Measurements from ENCODE around the gene CUL3. TPM values are rescaled to one million over a fixed set of nuclear protein-coding genes. Genes with fewer than 3 reads are reported as not detected.
"Not testable (repeated sequence)": the region's sequence is repeated elsewhere in the genome, so short reads cannot be mapped to it uniquely, and the experiment has no call there.

The CUL3 gene
- total and polyA plus RNA-seq, 8 donors: 6.1 to 155 (median 53.2) TPM

DNA sequence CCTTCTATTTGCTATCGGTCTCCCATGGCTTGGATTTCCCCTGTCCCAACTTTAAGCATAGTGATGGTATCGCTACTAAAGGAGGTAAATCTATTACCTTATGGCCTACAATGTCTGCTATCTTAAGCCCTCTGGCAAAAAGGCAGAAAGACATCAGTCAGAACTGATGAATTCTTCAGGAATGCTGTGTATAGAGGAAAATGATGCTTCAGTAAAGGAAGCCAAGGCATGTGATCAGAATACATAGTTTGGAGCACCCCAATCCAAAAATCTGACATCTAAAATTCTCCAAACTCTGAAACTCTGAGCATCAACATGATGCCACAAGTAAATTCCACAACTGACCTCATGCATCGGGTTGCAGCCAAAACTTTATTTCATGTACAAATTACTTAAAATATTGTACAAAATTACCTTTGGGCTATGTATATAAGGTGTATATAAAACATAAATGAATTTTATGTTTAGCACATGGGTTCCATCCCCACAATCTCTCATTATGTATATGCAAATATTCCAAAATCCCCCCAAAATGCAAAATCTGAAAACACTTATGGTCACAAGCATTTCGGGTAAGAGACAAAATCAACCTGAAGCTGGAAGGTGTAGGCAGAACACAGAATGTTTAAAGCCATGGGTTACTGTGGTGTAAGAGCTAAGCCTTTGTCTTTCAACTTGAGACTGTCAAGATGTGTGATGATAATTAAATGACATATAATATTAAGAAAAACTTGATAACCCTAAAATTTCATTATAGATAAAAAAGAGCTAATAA is 66.2 kb downstream of the CUL3 start:
- no peak overlapping the region for H3K27ac ChIP-seq
- peaks cover 18 to 88% (median 45%) of the 10 kb centered on the region in 4 donors for H3K4me1 ChIP-seq

DNA sequence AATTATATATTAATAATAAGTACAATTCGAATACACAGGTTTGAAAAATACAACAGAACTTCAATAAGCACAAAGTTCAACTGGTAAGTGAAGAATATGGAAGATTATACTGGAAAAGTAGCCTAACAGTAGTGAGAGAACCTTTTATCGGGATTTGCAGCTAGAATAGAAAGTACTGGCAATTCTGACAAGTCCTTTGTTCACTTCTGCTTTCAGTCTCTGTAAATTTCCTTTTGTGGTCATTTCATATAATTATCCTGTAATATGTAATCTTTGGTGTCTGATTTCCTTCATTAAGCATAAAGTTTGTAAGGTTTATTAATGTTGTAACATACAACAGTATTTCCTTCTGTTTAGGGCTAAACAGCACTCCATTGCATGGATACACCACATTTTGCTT is 67.2 kb downstream of the CUL3 start:
- Histone ChIP-seq H3K4me1 (peaks cover 13 to 85% (median 41%) of the 10 kb centered on the region in 4 donors), H3K27ac (no peak overlapping the region), H3K9me3 (no peaks in the 10 kb centered on the region), H3K36me3 (peaks cover 0 to 5% (median 2%) of the 10 kb centered on the region in 4 donors), H3K4me3 (no peak overlapping the region), H3K27me3 (no peaks in the 10 kb centered on the region)
- WGBS, 5 donors: 83 to 90% (median 85%) methylated on average over 2 of the region's 2 CpGs
- no peak for TF ChIP-seq POLR2AphosphoS5 (IDR thresholded peaks at IDR 0.05)
- TF ChIP-seq, protein P1, sequence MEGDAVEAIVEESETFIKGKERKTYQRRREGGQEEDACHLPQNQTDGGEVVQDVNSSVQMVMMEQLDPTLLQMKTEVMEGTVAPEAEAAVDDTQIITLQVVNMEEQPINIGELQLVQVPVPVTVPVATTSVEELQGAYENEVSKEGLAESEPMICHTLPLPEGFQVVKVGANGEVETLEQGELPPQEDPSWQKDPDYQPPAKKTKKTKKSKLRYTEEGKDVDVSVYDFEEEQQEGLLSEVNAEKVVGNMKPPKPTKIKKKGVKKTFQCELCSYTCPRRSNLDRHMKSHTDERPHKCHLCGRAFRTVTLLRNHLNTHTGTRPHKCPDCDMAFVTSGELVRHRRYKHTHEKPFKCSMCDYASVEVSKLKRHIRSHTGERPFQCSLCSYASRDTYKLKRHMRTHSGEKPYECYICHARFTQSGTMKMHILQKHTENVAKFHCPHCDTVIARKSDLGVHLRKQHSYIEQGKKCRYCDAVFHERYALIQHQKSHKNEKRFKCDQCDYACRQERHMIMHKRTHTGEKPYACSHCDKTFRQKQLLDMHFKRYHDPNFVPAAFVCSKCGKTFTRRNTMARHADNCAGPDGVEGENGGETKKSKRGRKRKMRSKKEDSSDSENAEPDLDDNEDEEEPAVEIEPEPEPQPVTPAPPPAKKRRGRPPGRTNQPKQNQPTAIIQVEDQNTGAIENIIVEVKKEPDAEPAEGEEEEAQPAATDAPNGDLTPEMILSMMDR (IDR thresholded peaks at IDR 0.05): no peak
- no peak for DNase-seq
- intact Hi-C loops (cut with DNase I; ENCODE audit: low total_unique reads): no loop called here

More for the DNA sequence above, 66.2 kb downstream of the CUL3 start:
- H3K4me3 ChIP-seq: no peak overlapping the region
- TF ChIP-seq POLR2AphosphoS5 (IDR thresholded peaks at IDR 0.05): no peak
- TF ChIP-seq, protein P1 (IDR thresholded peaks at IDR 0.05): no peak
- TF ChIP-seq POLR2A (IDR thresholded peaks at IDR 0.05): no peak
- no peak for TF ChIP-seq EP300 (IDR thresholded peaks at IDR 0.05)
- 84 to 95% (median 89%) methylated on average over 4 of the region's 4 CpGs for WGBS, 5 donors
- intact Hi-C loops (cut with DNase I; ENCODE audit: low total_unique reads): no loop called here
- DNase-seq: no peak
- no peaks in the 10 kb centered on the region for H3K9me3 ChIP-seq
- H3K36me3 ChIP-seq: no peaks in the 10 kb centered on the region
- no peaks in the 10 kb centered on the region for H3K27me3 ChIP-seq

DNA sequence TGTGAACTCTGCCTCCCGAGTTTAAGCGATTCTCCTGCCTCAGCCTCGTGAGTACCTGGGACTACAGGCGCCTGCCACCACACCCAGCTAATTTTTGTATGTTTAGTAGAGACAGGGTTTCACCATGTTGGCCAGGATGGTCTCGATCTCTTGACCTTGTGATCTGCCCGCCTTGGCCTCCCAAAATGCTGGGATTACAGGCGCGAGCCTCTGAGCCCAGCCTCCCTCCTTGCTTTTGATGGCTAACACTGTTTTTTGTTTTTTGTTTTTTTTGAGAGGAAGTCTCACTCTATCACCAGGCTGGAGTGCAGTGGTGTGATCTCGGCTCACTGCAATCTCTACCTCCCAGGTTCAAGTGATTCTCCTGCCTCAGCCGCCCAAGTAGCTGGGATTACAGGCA is 68.8 kb downstream of the CUL3 start:
- Histone ChIP-seq H3K4me1 (peaks cover 13 to 77% (median 34%) of the 10 kb centered on the region in 4 donors), H3K36me3 (peaks cover 0 to 14% (median 4%) of the 10 kb centered on the region in 4 donors)
- H3K27ac ChIP-seq; DNase-seq; H3K9me3 ChIP-seq; intact Hi-C loops (cut with DNase I; ENCODE audit: low total_unique reads); H3K27me3 ChIP-seq; H3K4me3 ChIP-seq: not testable (repeated sequence)
- 90 to 95% (median 91%) methylated on average over 10 of the region's 10 CpGs for WGBS, 5 donors

DNA sequence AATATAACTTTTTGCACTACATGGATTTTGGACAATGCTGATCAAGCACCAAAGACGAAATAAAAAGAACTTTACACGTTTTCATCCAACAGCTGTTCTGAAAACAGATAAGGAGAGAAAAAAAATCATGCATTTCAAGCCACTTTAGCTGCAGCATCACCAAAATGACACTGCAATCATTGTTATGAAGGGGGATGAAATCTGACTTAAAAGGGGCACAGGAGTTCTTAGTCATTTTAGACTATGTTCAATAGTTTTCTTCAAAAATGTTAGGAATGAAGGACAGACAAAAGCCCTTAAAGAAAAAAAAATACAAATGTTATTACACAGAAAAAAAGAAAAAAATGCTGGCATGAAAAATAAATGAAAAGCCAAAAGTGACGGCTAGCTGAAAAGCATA is 71.2 kb downstream of the CUL3 start:
- H3K4me1 ChIP-seq: peaks cover 0 to 53% (median 15%) of the 10 kb centered on the region in 4 donors
- peaks cover 0 to 14% (median 4%) of the 10 kb centered on the region in 4 donors for H3K36me3 ChIP-seq
- TF ChIP-seq POLR2A (IDR thresholded peaks at IDR 0.05): no peak
- no peak for TF ChIP-seq EP300 (IDR thresholded peaks at IDR 0.05)
- TF ChIP-seq, protein P1 (IDR thresholded peaks at IDR 0.05): no peak
- TF ChIP-seq POLR2AphosphoS5 (IDR thresholded peaks at IDR 0.05): no peak
- H3K9me3 ChIP-seq: no peaks in the 10 kb centered on the region
- intact Hi-C loops (cut with DNase I; ENCODE audit: low total_unique reads): no loop called here
- H3K27me3 ChIP-seq: no peaks in the 10 kb centered on the region
- 54 to 65% (median 60%) methylated on average over 3 of the region's 3 CpGs for WGBS, 5 donors
- H3K4me3 ChIP-seq: no peak overlapping the region
- no peak overlapping the region for H3K27ac ChIP-seq
- DNase-seq: no peak

DNA sequence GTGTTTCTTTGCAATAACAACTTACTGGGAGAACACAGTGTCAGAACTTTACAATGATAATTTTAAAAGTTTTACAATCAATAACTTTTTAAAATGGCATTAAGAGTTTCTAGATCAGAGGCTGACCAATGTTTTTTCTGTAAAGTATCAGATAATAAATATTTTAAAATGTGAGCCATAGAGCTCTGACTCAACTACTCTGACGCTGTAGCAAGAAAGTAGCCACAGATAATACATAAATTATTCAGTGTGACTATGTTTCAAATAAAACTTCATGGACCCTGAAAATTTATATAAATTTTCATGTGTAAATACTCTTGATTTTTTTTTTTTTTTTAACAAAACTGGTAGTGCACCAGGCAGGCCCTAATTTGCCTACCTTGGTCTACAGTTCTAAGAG is 77.4 kb downstream of the CUL3 start:
- peaks cover 17 to 45% (median 39%) of the 10 kb centered on the region in 4 donors for H3K36me3 ChIP-seq
- H3K9me3 ChIP-seq: no peaks in the 10 kb centered on the region
- TF ChIP-seq EP300 (IDR thresholded peaks at IDR 0.05): no peak
- TF ChIP-seq POLR2A (IDR thresholded peaks at IDR 0.05): no peak
- TF ChIP-seq POLR2AphosphoS5 (IDR thresholded peaks at IDR 0.05): no peak
- TF ChIP-seq, protein P1 (IDR thresholded peaks at IDR 0.05): no peak
- peaks cover 0 to 6% (median 0%) of the 10 kb centered on the region in 4 donors for H3K4me1 ChIP-seq
- intact Hi-C loops (cut with DNase I; ENCODE audit: low total_unique reads): no loop called here
- WGBS, 5 donors: 90 to 100% (median 97%) methylated on average over 1 of the region's 1 CpG
- H3K4me3 ChIP-seq: no peak overlapping the region
- H3K27me3 ChIP-seq: no peaks in the 10 kb centered on the region
- no peak for DNase-seq
- no peak overlapping the region for H3K27ac ChIP-seq

Measured in stomach (tissue), 9 donors.